Esophagus muscularis mucosa (tissue), 4 donors: Measurements from ENCODE around the gene C4BPB. TPM values are rescaled to one million over a fixed set of nuclear protein-coding genes. Genes with fewer than 3 reads are reported as not detected.

Source experiments
- DNase-seq: peaks from one replicate; pipeline ENCODE4 v3.0.0-alpha.2; 2017; ENCODE audit errors: extremely low spot score
- H3K27ac ChIP-seq, 4 donors: fragments of 200-600 bp; sonication (generic); replicated peaks in 1 of 4; 1 replicate in 3 of 4; 2 replicates in 1 of 4; pipeline ENCODE4 v1.5.1; 2016 to 2019; ENCODE audit warnings: mild to moderate bottlenecking in 1 of 4
- H3K27me3 ChIP-seq, 4 donors: fragments of 200-600 bp; sonication (generic); one replicate each; pipeline versions ENCODE4 v1.5.1 to v1.6.0; 2016 to 2019
- H3K36me3 ChIP-seq, 4 donors: fragments of 200-600 bp; sonication (generic); one replicate each; pipeline ENCODE4 v1.5.1; 2016 to 2019
- H3K4me1 ChIP-seq, 4 donors: fragments of 200-600 bp; sonication (generic); one replicate each; pipeline ENCODE4 v1.5.1; 2016 to 2019
- H3K4me3 ChIP-seq, 4 donors: fragments of 200-600 bp; sonication (generic); 1 replicate in 2 of 4; 2 replicates in 2 of 4; pipeline ENCODE4 v1.5.1; 2016 to 2019; ENCODE audit warnings: mild to moderate bottlenecking in 4 of 4, moderate library complexity in 1 of 4
- H3K9me3 ChIP-seq, 4 donors: fragments of 200-600 bp; sonication (generic); 1 replicate in 3 of 4; 2 replicates in 1 of 4; pipeline ENCODE4 v1.5.1; 2016 to 2019
- CTCF ChIP-seq, 3 experiments: fragments of 200-600 bp in 2 of 3; fragments of 450-650 bp in 1 of 3; sonication (generic) in 2 of 3; IDR thresholded peaks; one replicate each; pipeline ENCODE4 v1.5.1; 2017 to 2019; ENCODE audit warnings: antibody characterized with exemption in 3 of 3, mild to moderate bottlenecking in 2 of 3, moderate library complexity in 1 of 3
- EP300 ChIP-seq: sonication (generic); formaldehyde crosslinking; IDR thresholded peaks from one replicate; pipeline ENCODE4 v1.6.1; 2017; ENCODE audit warnings: antibody characterized with exemption
- POLR2A ChIP-seq: fragments of 450-650 bp; IDR thresholded peaks from one replicate; pipeline ENCODE4 v1.6.1; 2017; ENCODE audit warnings: antibody characterized with exemption, moderate library complexity, mild to moderate bottlenecking, low read depth
- POLR2AphosphoS5 ChIP-seq, 2 donors: sonication (generic); formaldehyde crosslinking; IDR thresholded peaks; one replicate each; pipeline ENCODE4 v1.6.1; 2017; ENCODE audit warnings: antibody characterized with exemption in 2 of 2
- WGBS: methylation state at CpG from one replicate; pipeline ENCODE4 v1.1.5; 2018; 5-methylcytosine and 5-hydroxymethylcytosine counted together
- intact Hi-C: fragments of 100-400 bp; cut with DNase I; formaldehyde crosslinking; loops from one replicate; pipeline ENCODE4 v1.15.1; 2023
- total RNA-seq, 4 donors: library from RNA; depleted of rRNA; stranded (reverse); fragments of >200 nt; gene quantifications; one replicate each; pipeline versions ENCODE4 v1.1.0 to v1.2.1, GENCODE V29; 2016

Gene C4BPB
- total RNA-seq, 4 donors from 2014 or later: 0.34 to 1.7 (median 0.50) TPM; not detected in 1

GRCh38 chr1:207130252-207131036 lies 41.8 kb downstream of the C4BPB start:
- H3K9me3 ChIP-seq: peaks cover 4 to 38% (median 27%) of the 10 kb centered on the region in 4 donors
- WGBS: 72% methylated on average over 1 of the region's 1 CpG
- intact Hi-C loops: no loop called here
- H3K36me3 ChIP-seq: no peaks in the 10 kb centered on the region
- no peak overlapping the region for H3K4me3 ChIP-seq
- no peak for DNase-seq
- no peaks in the 10 kb centered on the region for H3K27me3 ChIP-seq
- TF ChIP-seq CTCF (IDR thresholded peaks at IDR 0.05) (no peak), EP300 (no peak), POLR2A (no peak), POLR2AphosphoS5 (IDR thresholded peaks at IDR 0.05) (no peak)
- H3K4me1 ChIP-seq: no peaks in the 10 kb centered on the region
- no peak overlapping the region for H3K27ac ChIP-seq

DNA sequence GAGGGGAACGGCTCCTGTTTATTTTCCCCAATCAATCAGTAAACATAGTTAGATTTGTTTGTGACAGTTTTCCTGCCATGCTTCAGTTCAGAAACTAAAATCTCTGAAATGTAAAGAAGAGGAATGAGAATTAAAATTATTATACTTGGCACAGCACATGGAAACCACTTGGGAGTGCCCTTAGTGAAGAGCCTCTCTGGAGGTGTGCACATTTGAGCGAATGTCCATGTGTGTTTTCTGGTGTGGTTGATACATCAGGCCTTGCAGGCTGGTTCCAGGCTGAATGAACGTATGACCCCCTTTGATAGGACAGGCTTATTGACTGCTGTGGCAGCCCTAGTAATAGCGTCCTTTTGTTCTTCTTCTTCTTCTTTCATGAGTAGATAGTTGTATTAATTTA lies 42.5 kb downstream of the C4BPB start:
- Histone ChIP-seq H3K4me1 (no peaks in the 10 kb centered on the region), H3K36me3 (no peaks in the 10 kb centered on the region), H3K4me3 (no peak overlapping the region), H3K27ac (no peak overlapping the region), H3K27me3 (no peaks in the 10 kb centered on the region), H3K9me3 (peaks cover 4 to 38% (median 27%) of the 10 kb centered on the region in 4 donors)
- 78% methylated on average over 4 of the region's 4 CpGs for WGBS
- TF ChIP-seq POLR2AphosphoS5 (IDR thresholded peaks at IDR 0.05) (no peak), CTCF (IDR thresholded peaks at IDR 0.05) (no peak), POLR2A (no peak), EP300 (no peak)
- intact Hi-C loops: no loop called here
- DNase-seq: no peak

- no peaks in the 10 kb centered on the region for H3K4me1 ChIP-seq
- H3K9me3 ChIP-seq: peaks cover 3 to 17% (median 7%) of the 10 kb centered on the region in 4 donors
- intact Hi-C loops: no loop called here
- DNase-seq: no peak
- no peaks in the 10 kb centered on the region for H3K27me3 ChIP-seq
- no peak overlapping the region for H3K27ac ChIP-seq
- TF ChIP-seq POLR2A: no peak
- no peak for TF ChIP-seq CTCF (IDR thresholded peaks at IDR 0.05)
- TF ChIP-seq POLR2AphosphoS5 (IDR thresholded peaks at IDR 0.05): no peak
- no peak for TF ChIP-seq EP300
- H3K4me3 ChIP-seq: no peak overlapping the region
- 72% methylated on average over 1 of the region's 1 CpG for WGBS
- H3K36me3 ChIP-seq: no peaks in the 10 kb centered on the region
Measured at GRCh38 chr1:207134581-207134980, 45.9 kb downstream of the C4BPB start.

- H3K27me3 ChIP-seq: no peaks in the 10 kb centered on the region
- H3K36me3 ChIP-seq: no peaks in the 10 kb centered on the region
- H3K4me1 ChIP-seq: no peaks in the 10 kb centered on the region
- TF ChIP-seq POLR2A (no peak), CTCF (IDR thresholded peaks at IDR 0.05) (no peak), POLR2AphosphoS5 (IDR thresholded peaks at IDR 0.05) (no peak), EP300 (no peak)
- H3K27ac ChIP-seq: no peak overlapping the region
- intact Hi-C loops: no loop called here
- no peak for DNase-seq
- H3K9me3 ChIP-seq: peaks cover 0 to 3% (median 0%) of the 10 kb centered on the region in 4 donors
- H3K4me3 ChIP-seq: no peak overlapping the region
- WGBS: 91% methylated on average over 1 of the region's 1 CpG
Measured at GRCh38 chr1:207139616-207140015, 51.0 kb downstream of the C4BPB start.

DNA sequence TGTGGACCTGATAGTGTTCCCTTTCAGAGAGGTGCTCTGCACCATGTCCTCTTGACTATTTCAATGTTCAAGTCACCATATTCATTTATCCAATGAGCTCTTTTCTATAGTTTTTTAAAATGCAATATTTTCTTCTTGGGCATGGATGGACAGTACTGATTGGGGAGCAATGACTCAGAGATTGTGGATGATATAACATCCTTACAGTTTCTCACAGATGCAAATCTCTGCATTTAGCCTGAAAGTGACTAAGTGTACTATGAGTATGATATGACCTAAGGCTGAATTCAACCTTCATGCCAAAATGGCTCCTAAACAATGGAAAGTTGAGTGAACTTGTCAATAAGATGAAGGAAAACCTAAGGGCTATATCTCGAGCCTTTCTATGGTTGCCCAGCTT lies 51.9 kb downstream of the C4BPB start:
- Histone ChIP-seq H3K9me3 (peaks cover 0 to 3% (median 0%) of the 10 kb centered on the region in 4 donors), H3K27ac (no peak overlapping the region), H3K4me1 (no peaks in the 10 kb centered on the region), H3K36me3 (no peaks in the 10 kb centered on the region), H3K4me3 (no peak overlapping the region), H3K27me3 (no peaks in the 10 kb centered on the region)
- intact Hi-C loops: no loop called here
- TF ChIP-seq POLR2AphosphoS5 (IDR thresholded peaks at IDR 0.05) (no peak), POLR2A (no peak), EP300 (no peak), CTCF (IDR thresholded peaks at IDR 0.05) (no peak)
- no peak for DNase-seq
- 78% methylated on average over 1 of the region's 1 CpG for whole genome bisulfite sequencing
